ENCODE data around the gene ARHGAP24. TPM values are rescaled to one million over a fixed set of nuclear protein-coding genes. Genes with fewer than 3 reads are reported as not detected.

Gene ARHGAP24
- total and polyA plus RNA-seq, 2 donors (not counting 3 experiments of a cell fraction or from before 2014, with no cell fraction given), result 52.1 to 79.4 TPM

DNA sequence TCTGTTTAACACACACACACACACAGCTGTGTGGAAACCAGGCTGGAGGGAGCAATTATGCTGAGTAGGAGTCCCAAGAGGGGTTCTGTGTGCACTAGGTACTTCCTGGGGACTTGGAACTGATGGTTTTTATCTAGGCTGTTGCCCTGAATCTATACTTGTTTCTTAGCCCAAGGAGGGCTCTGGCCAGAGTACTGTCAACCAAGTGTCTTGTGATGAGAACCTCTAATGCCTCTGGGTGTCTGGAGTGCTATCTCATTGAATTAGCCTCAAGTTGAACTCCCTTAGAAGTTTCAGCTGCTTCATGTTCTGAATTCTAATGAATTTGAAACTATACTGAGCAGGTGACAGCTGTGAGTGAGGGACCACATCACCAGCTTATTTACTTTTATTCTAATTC, 16.6 kb downstream of the ARHGAP24 start:
- Histone ChIP-seq H3K36me3 (ENCODE audit: control insufficient read depth in 2 of 2, extremely low read depth in 1 of 2, insufficient read depth in 2 of 2, low read length in 2 of 2) (no peaks in the 10 kb centered on the region), H3K9me3 (replicated peaks; ENCODE audit: control insufficient read depth, insufficient read depth, low read length) (no peaks in the 10 kb centered on the region), H3K4me3 (replicated peaks in 1 of 3; ENCODE audit: insufficient read depth in 1 of 3, low read depth in 1 of 3, low read length in 3 of 3) (no peak overlapping the region), H3K27me3 (ENCODE audit: control insufficient read depth in 2 of 2, insufficient read depth in 2 of 2, low read length in 2 of 2) (no peaks in the 10 kb centered on the region), H3K27ac (ENCODE audit: insufficient read depth, low read depth, low read length) (no peak overlapping the region), H3K9ac (replicated peaks; ENCODE audit: extremely low read depth, insufficient read depth, low read length) (no peak overlapping the region), H4K20me1 (replicated peaks; ENCODE audit: control insufficient read depth, extremely low read depth, insufficient read depth, low read length) (no peaks in the 10 kb centered on the region), H3K4me1 (ENCODE audit: control insufficient read depth, extremely low read depth, insufficient read depth, low read length) (peaks cover 3% of the 10 kb centered on the region), H3K9me1 (replicated peaks; ENCODE audit: control insufficient read depth, extremely low read depth, insufficient read depth, low read length) (no peaks in the 10 kb centered on the region), H3K79me2 (ENCODE audit: control insufficient read depth, insufficient read depth, low read length) (no peaks in the 10 kb centered on the region), H2AFZ (ENCODE audit: low read depth, low read length) (no peak overlapping the region), H3K4me2 (ENCODE audit: insufficient read depth, low read length) (no peak overlapping the region)
- intact Hi-C loops (cut with micrococcal nuclease), result no loop called here
- FAIRE-seq, result no peak
- dilution Hi-C loops (cut with MboI; ENCODE audit: extremely low pct_ligation_motif_present, low sequenced_read_pairs), result no loop called here
- TF ChIP-seq EZH2 (IDR thresholded peaks at IDR 0.05; ENCODE audit: borderline replicate concordance, low read depth, low read length, severe bottlenecking) (no peak), JUN (IDR thresholded peaks at IDR 0.05; ENCODE audit: borderline replicate concordance, insufficient read depth, insufficient read length, low read depth) (no peak), POLR2A (IDR thresholded peaks at IDR 0.05; ENCODE audit: low read depth, low read length) (no peak), FOS (IDR thresholded peaks at IDR 0.05; ENCODE audit: borderline replicate concordance, insufficient read depth, low read length) (no peak)
- no peak for DNase-seq (ENCODE audit: low read depth, low spot score)
- ChIA-PET POLR2A (no interaction called here), CTCF (interaction anchor here (4.1 kb wide), 1 partner anchor 16 kb away, joined by 15 read pairs; the partner anchor contains the start of gene ARHGAP24)
- no TSS peak for BruUV-seq (replicated peaks)

GRCh38 chr4:85492336-85492735, 17.4 kb downstream of the ARHGAP24 start:
- POLR2A ChIA-PET, result no interaction called here

More at GRCh38 chr4:85492336-85492735, 17.4 kb downstream of the ARHGAP24 start:
- dilution Hi-C loops (cut with MboI; ENCODE audit: extremely low pct_ligation_motif_present, low sequenced_read_pairs) (no loop called here), intact Hi-C loops (cut with micrococcal nuclease) (no loop called here)
- Histone ChIP-seq H3K27ac (ENCODE audit: insufficient read depth, low read depth, low read length) (no peak overlapping the region), H2AFZ (ENCODE audit: low read depth, low read length) (no peak overlapping the region), H3K4me1 (ENCODE audit: control insufficient read depth, extremely low read depth, insufficient read depth, low read length) (peaks cover 11% of the 10 kb centered on the region), H3K36me3 (ENCODE audit: control insufficient read depth in 2 of 2, extremely low read depth in 1 of 2, insufficient read depth in 2 of 2, low read length in 2 of 2) (no peaks in the 10 kb centered on the region), H3K9me3 (replicated peaks; ENCODE audit: control insufficient read depth, insufficient read depth, low read length) (no peaks in the 10 kb centered on the region), H3K4me2 (ENCODE audit: insufficient read depth, low read length) (no peak overlapping the region), H4K20me1 (replicated peaks; ENCODE audit: control insufficient read depth, extremely low read depth, insufficient read depth, low read length) (no peaks in the 10 kb centered on the region), H3K4me3 (replicated peaks in 1 of 3; ENCODE audit: insufficient read depth in 1 of 3, low read depth in 1 of 3, low read length in 3 of 3) (no peak overlapping the region), H3K27me3 (ENCODE audit: control insufficient read depth in 2 of 2, insufficient read depth in 2 of 2, low read length in 2 of 2) (no peaks in the 10 kb centered on the region), H3K79me2 (ENCODE audit: control insufficient read depth, insufficient read depth, low read length) (no peaks in the 10 kb centered on the region), H3K9me1 (replicated peaks; ENCODE audit: control insufficient read depth, extremely low read depth, insufficient read depth, low read length) (no peaks in the 10 kb centered on the region), H3K9ac (replicated peaks; ENCODE audit: extremely low read depth, insufficient read depth, low read length) (no peak overlapping the region)
- FAIRE-seq (no peak), DNase-seq (ENCODE audit: low read depth, low spot score) (no peak)
- TF ChIP-seq EZH2 (IDR thresholded peaks at IDR 0.05; ENCODE audit: borderline replicate concordance, low read depth, low read length, severe bottlenecking), result no peak
- TF ChIP-seq MYC (IDR thresholded peaks at IDR 0.05; ENCODE audit: low read depth, low read length), result no peak
- TF ChIP-seq JUN (IDR thresholded peaks at IDR 0.05; ENCODE audit: borderline replicate concordance, insufficient read depth, insufficient read length, low read depth), result no peak
- TF ChIP-seq GATA2 (IDR thresholded peaks at IDR 0.05; ENCODE audit: insufficient read depth, insufficient read length, low read depth, low read length), result no peak
- TF ChIP-seq FOS (IDR thresholded peaks at IDR 0.05; ENCODE audit: borderline replicate concordance, insufficient read depth, low read length), result no peak
- no peak for TF ChIP-seq POLR2A (IDR thresholded peaks at IDR 0.05; ENCODE audit: low read depth, low read length)
- TF ChIP-seq POLR2AphosphoS5 (IDR thresholded peaks at IDR 0.05; ENCODE audit: insufficient read depth, low read depth, low read length), result no peak
- TF ChIP-seq MAX (IDR thresholded peaks at IDR 0.05; ENCODE audit: insufficient read depth, insufficient read length), result no peak
- TF ChIP-seq CTCF (IDR thresholded peaks at IDR 0.05; ENCODE audit: extremely low read depth in 1 of 2, insufficient read depth in 1 of 2, low read depth in 1 of 2, low read length in 2 of 2), result no peak
- CTCF ChIA-PET, result no interaction called here
- no TSS peak for BruUV-seq (replicated peaks)

Data from endothelial cell of umbilical vein (primary cell).